ENCODE measurements around the gene GALNT9.

Gene GALNT9

DNA sequence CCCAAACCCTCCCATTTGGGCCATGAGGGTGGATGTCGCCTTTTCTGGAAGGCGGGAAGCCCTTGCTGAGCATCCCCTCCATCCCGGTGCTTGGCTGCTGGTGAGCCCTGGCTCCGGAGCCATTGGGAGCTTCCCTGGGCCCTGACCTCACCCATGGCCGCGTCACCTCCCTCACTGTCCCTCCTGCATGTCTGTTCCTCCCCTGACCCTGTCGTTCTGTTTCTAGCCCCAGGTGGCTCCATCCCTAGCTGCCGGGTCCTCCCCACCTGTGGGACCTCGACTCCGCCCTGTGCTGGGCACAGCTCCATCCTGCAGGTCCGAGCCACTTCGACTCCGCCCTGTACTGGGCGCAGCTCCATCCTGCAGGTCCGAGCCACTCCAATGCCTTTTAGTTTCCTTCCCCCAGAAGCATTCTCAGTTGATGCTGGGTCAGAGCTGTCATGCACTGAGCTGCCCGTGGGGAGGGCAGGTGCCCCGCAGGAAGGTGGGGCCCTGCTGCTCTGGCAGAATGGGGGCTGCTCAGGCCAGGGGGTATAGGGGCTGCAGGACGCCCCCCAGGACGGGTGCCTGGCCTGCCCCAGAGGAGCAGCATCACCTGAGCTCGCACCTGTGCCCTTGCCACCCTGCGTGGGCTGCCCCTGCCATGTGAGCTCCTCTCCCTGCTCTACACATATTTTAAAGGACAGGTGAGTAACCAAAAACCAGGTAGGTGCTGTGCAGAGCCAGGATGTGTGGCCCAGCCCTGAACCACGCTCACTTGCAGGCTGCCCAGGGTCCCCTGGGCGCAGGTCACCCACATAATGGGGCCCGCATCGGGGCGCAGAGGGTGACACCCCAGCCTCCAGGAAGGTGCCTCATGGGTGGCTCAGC, 166.1 kb downstream of the GALNT9 start:
- peak overlapping the region; percentile 53 to 73 for H3K4me3 Mint-ChIP-seq
- peak; percentile 44 for ATAC-seq

DNA sequence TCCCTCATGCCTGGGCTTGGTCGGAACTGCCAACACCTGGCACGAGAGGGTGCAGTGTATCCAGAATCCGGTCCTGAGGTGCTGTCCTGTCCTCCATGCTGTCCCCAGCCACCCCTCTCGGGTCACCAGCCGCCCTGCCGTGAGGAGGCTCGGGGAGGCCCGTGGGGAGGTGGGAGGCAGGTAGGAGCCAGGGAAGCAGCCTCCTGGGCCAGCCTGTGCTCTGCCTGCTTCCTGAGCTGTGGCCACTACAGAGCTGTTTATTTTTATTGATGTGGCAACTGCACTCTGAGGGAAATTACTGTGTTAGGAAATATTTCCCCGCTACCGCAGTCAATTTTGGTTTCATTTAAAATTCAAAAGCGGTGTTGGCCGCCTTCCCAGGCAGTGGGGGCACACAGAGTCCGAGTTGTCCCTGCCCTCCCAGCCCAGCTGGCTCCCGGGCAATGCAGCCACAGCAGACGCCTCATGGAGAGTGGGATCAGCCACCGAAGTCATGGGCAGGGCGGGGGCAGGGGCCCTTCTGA, 166.8 kb downstream of the GALNT9 start:
- H3K27ac Mint-ChIP-seq = no peak overlapping the region

More for the DNA sequence above, 166.1 kb downstream of the GALNT9 start:
- Mint-ChIP-seq H3K4me1 (peaks cover 29% of the 10 kb centered on the region), H3K27me3 (peaks cover 20% of the 10 kb centered on the region), H3K9me3 (peaks cover 7 to 13% of the 10 kb centered on the region in 2 donors), H3K27ac (peak overlapping the region in 1 of 2 donors; percentile 42)
- no peak for DNase-seq

DNA sequence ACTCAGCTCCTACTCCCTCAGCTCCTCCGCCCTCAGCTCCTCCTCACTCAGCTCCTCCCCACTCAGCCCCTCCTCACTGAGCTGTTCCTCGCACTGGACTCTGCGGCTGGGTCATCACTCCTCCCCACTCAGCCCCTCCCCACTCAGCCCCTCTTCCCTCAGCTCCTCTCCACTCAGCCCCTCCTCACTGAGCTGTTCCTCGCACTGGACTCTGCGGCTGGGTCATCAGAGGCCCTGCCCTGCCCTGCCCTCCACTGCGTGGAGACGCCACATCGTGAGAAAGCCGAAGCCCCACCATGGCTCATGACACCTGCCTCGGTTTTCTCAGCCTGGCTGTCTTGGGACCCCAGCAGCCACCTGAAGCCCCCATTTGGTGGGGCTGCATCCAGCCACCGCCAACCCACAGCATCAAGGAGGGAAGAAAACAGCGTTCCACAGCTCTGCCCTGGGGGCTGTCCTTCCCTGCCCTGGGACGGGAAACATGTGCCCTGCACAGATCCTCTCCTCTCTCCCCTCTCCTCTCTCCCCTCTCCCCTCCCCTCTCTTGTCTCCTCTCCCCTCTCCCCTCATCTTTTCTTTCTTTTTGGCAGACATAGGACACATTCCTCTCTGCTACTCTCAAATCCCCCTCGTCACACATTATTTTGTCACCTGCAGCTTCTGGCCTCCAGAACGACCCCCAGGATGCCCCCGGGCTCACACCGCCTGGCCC, 167.4 kb downstream of the GALNT9 start:
- Mint-ChIP-seq H3K4me3 (peak overlapping the region; percentile 21 to 73), H3K27me3 (peaks cover 13% of the 10 kb centered on the region), H3K9me3 (peaks cover 4 to 8% of the 10 kb centered on the region in 2 donors), H3K4me1 (peaks cover 23% of the 10 kb centered on the region), H3K27ac (no peak overlapping the region)
- ATAC-seq (peak; percentile 3), DNase-seq (no peak)

More for the DNA sequence above, 166.8 kb downstream of the GALNT9 start:
- Mint-ChIP-seq H3K27me3 (peaks cover 20% of the 10 kb centered on the region), H3K9me3 (peaks cover 7 to 13% of the 10 kb centered on the region in 2 donors), H3K4me3 (peak overlapping the region; percentile 21 to 73), H3K4me1 (peaks cover 25% of the 10 kb centered on the region)
- no peak for DNase-seq
- ATAC-seq = peak; percentile 77

DNA sequence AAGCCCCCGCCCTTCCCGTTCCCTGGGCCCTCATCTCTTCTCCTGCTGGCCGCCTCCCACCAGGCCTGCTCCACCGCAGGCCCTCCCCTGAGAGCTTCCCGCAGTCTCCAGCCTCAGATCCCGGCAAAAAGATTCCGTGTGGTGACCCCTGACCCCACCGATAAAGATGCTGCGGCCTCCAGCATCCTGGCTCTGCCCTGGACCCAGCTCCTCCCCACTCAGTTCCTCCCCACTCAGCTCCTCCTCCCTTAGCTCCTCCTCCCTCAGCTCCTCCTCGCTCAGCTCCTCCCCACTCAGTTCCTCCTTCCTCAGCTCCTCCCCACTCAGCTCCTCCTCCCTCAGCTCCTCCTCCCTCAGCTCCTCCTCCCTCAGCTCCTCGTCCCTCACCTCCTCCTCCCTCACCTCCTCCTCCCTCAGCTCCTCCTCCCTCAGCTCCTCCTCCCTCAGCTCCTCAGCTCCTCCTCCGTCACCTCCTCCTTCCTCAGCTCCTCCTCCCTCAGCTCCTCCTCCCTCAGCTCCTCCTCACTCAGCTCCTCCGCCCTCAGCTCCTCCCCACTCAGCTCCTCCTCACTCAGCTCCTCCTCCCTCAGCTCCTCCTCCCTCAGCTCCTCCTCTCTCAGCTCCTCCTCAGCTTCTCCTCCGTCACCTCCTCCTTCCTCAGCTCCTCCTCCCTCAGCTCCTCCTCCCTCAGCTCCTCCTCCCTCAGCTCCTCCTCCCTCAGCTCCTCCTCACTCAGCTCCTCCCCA, 168.2 kb downstream of the GALNT9 start:
- no peak for DNase-seq
- no peak for ATAC-seq
- peaks cover 23% of the 10 kb centered on the region for H3K4me1 Mint-ChIP-seq
- H3K9me3 Mint-ChIP-seq = peaks cover 0 to under 1% of the 10 kb centered on the region in 2 donors
- H3K4me3 Mint-ChIP-seq = no peak overlapping the region
- H3K27me3 Mint-ChIP-seq = peaks cover 11% of the 10 kb centered on the region
- H3K27ac Mint-ChIP-seq = no peak overlapping the region

DNA sequence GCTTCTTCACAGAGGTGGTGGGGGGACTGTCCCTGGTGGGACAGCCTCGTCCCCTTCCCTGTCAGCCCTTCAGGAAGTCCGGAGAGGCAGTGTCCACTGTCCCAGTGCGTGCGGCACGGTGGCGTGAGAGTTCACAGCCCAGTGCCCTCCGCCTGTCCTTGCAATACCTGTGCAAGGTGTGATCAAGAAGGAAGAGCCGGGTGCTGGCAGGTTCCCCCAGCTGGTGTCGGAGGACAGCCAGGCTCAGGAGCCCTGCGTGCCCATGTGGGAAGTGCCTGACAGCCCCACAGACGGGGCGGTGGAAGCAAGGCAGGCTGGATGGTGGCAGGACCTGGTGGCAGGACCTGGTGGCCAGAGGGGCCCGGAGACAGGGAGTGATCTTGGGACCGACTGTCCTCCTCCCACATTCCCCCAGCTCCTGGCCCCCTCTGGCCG, 168.8 kb downstream of the GALNT9 start:
- Mint-ChIP-seq H3K4me3 (no peak overlapping the region), H3K9me3 (no peaks in the 10 kb centered on the region), H3K4me1 (peaks cover 23% of the 10 kb centered on the region), H3K27ac (no peak overlapping the region), H3K27me3 (peaks cover 11% of the 10 kb centered on the region)
- no peak for DNase-seq
- no peak for ATAC-seq

DNA sequence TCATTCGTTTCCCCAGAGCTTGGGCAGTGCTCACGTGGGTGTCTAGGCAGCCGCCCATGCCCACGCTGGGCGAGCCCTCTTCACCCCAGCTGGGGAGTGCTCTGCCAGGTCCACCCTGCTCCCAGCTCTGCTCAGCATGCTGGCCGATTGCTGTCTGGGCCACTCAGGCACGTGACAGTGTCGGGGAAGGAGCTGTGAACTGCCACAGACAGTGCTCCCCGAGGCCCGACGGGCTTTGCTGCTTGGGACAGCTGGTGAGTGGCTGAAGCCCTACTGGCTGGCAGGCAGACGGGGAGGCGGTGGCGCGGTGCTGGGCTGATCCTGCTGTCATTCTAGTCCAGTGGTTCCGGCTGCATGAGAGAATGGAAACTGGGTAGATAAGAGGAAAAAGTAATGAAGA, 169.4 kb downstream of the GALNT9 start:
- H3K27ac Mint-ChIP-seq = no peak overlapping the region
- no peak for ATAC-seq
- DNase-seq = no peak
- H3K9me3 Mint-ChIP-seq = no peaks in the 10 kb centered on the region
- no peak overlapping the region for H3K4me3 Mint-ChIP-seq
- H3K27me3 Mint-ChIP-seq = peaks cover 11% of the 10 kb centered on the region
- peaks cover 23% of the 10 kb centered on the region for H3K4me1 Mint-ChIP-seq

DNA sequence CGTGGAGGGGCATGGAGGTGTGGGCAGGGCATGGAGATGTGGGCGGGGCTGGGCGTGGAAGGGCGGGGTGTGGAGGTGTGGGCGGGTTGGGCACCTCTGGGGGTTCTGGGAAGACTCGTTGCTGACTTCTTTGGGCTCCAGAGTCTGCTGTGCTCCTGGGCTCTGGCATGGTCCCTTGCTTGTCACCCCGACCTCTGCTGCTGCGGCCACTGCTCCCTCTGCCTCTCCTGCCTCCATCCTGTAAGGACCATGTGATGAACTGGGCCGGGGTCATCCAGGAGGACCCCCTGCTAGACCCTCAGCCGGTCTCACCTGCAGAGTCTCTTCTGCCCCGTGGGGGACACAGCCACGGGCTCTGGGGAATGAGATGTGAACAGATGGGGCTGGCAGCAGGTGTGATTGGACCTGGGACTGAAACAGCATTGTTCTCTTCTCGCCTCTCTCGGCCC, 169.8 kb downstream of the GALNT9 start:
- Mint-ChIP-seq H3K27me3 (peaks cover 8% of the 10 kb centered on the region), H3K4me1 (peaks cover 23% of the 10 kb centered on the region), H3K9me3 (no peaks in the 10 kb centered on the region), H3K4me3 (no peak overlapping the region), H3K27ac (no peak overlapping the region)
- DNase-seq (no peak), ATAC-seq (no peak)

DNA sequence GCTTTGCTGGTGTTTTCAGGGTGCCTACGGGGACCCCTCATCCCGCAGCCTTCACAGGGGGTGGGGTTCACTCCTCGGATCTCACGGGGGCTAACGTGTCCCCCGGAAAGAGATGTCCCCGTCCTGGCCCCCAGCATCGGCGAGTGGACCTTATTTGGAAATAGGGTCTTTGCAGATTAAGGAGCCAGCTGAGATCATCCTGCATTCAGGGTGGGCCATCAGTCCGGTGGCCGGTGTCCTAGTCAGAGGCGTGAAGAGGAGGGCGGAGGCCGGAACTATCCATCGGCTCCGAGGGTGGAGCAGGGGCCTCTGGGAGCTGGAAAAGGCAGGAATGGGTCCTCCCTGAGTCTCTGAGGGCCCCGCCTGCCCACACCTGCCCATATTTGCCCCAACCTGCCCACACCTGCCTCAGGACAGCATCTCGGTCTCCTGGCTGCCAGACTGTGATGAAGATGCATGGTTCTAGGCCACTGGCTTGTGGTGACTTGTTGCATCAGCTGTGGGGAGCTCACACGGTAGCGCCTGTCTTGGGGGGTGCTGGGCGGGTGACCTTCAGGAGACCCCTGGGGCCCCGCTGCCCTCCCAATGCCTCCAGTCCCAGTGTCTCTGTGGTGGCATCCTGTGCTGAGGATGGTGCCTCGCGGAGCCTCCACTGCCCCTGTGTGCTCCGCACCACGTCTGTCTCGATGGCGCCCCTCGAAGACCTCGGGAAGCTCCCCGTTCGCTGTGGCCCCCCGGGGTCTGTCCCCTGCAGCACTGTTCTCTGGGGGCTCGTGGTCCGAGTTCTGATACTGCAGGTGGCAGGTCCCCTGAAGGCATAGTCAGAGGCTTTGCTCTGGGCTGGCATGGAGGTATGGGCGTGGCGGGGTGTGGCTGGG, 170.5 kb downstream of the GALNT9 start:
- no peaks in the 10 kb centered on the region for H3K9me3 Mint-ChIP-seq

DNA sequence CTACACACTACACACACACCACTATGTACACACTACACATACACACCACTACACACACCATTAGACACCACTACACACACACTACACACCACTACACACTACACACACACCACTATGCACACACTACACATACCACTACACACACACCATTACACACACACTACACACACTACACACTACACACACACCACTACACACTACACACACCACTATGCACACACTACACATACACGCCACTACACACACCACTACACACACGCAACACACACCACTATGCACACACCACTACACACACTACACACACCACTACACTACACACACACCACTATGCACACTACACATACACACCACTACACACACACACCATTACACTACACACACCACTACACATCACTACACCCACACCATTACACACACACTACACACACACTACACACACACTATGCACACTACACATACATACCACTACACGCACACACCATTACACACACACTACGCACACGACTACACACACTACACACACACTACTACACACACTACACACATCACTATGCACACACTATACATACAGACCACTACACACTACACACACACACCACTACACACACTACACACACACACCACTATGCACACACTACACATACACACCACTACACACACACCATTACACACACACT, 171.5 kb downstream of the GALNT9 start:
- Mint-ChIP-seq H3K27ac (no peak overlapping the region), H3K27me3 (no peaks in the 10 kb centered on the region), H3K9me3 (no peaks in the 10 kb centered on the region), H3K4me3 (no peak overlapping the region), H3K4me1 (peaks cover 19% of the 10 kb centered on the region)
- ATAC-seq (no peak), DNase-seq (no peak)

More for the DNA sequence above, 170.5 kb downstream of the GALNT9 start:
- no peak overlapping the region for H3K27ac Mint-ChIP-seq
- H3K4me1 Mint-ChIP-seq = peaks cover 22% of the 10 kb centered on the region
- H3K27me3 Mint-ChIP-seq = peaks cover 2% of the 10 kb centered on the region
- DNase-seq (no peak), ATAC-seq (no peak)
- H3K4me3 Mint-ChIP-seq = no peak overlapping the region

DNA sequence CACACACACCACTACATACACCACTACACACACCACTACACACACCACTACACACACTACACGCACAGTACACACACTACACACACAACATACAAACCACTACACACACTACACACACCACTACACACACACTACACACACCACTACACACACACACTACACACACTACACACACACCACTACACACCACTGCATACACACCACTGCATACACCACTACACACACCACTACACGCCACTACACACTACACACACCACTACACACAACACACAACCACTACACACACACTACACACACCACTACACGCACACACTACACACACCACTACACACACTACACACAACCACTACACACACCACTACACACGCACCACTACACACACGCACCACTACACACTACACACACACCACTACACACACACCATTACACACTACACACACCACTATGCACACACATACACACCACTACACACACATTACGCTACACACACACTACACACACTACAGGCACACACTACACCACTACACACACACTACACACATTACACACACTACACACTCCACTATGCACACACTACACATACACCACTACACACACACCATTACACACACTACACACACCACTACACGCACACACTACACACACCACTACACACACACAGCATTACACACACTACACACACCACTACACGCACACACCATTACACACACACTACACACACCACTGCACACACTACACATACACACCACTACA, 172.6 kb downstream of the GALNT9 start:
- H3K4me3 Mint-ChIP-seq = no peak overlapping the region
- peaks cover 10% of the 10 kb centered on the region for H3K4me1 Mint-ChIP-seq
- H3K9me3 Mint-ChIP-seq = no peaks in the 10 kb centered on the region
- H3K27ac Mint-ChIP-seq = no peak overlapping the region
- DNase-seq (no peak), ATAC-seq (no peak)
- no peaks in the 10 kb centered on the region for H3K27me3 Mint-ChIP-seq

DNA sequence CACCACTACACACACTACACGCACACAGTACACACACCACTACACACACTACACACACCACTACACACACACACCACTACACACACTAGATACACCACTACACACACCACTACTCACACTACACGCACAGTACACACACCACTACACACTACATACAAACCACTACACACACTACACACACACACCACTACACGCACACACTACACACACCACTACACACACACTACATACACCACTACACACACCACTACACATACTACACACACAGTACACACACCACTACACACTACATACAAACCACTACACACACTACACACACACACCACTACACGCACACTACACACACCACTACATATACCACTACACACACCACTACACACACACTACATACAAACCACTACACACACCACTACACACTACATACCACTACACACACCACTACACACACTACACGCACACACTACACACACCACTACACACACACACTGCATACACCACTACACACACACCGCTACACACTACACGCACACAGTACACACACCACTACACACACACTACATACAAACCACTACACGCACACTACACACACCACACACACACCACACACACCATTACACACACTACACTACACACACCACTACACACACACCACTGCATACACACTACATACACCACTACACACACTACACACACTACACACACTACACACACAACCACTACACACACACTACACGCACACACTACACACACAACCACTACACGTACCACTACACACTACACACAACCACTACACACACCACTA, 173.4 kb downstream of the GALNT9 start:
- Mint-ChIP-seq H3K27ac (no peak overlapping the region), H3K4me3 (no peak overlapping the region), H3K4me1 (peaks cover 10% of the 10 kb centered on the region), H3K27me3 (no peaks in the 10 kb centered on the region), H3K9me3 (no peaks in the 10 kb centered on the region)
- DNase-seq (no peak), ATAC-seq (no peak)

DNA sequence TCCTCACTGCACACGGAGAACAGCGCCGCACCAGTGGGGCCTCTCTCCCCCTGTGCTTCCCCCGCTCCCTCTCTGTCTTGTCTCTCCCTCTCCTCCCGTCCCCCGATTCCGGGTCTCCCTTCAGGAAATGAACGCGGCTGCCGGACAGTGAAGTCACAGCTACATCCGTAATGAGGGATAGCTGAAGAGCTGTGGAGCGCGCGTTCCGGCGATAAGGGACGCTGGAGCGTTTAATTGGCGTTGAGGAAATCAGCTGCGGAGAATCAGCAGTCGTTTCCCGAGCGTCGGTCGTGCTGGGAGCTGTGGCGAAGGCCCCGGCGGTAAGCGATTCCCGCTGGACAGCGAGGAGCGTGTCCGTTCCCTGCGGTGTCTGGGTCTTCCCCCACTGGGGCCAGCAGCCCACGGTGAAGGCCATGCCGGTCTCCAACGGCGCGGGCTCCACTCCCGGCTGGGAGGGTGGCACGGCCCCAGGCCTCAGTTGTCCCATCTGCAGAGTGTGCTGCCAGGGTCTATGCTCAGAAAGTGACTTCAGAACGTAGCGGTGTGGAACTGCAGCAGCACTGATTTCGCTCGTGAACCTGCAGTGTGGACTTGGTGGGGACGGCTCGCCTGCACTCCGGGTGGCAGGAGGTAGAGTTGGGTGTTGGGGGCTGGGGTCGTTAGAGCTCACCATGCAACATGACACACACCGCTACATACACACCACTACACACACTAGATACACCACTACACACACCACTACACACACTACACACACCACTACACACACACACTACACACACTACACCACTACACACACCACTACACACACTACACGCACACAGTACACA, 174.2 kb downstream of the GALNT9 start:
- Mint-ChIP-seq H3K9me3 (no peaks in the 10 kb centered on the region), H3K4me3 (no peak overlapping the region), H3K27ac (no peak overlapping the region), H3K4me1 (peaks cover 10% of the 10 kb centered on the region), H3K27me3 (no peaks in the 10 kb centered on the region)
- DNase-seq = peak; percentile 36 to 48
- ATAC-seq = peak; percentile 26
